Pancreas (tissue), 10 donors: ENCODE measurements around the gene SGMS1. TPM values are rescaled to one million over a fixed set of nuclear protein-coding genes. Genes with fewer than 3 reads are reported as not detected.
A peak's percentile ranks its signal among the peaks of the same experiment; 100 is the strongest.

Experiments used
- ATAC-seq, 4 donors: fragments of 200-7000 bp; cut with Tn5 transposase; one replicate each; pipeline versions ENCODE4 v1.8.0 to v1.9.1; 2020; ENCODE audit warnings: mild to moderate bottlenecking in 4 of 4, moderate library complexity in 4 of 4
- DNase-seq, 6 donors: peaks; one replicate each; pipeline ENCODE4 v3.0.0-alpha.2; 2020
- FAIRE-seq: peaks from 2 replicates; lab custom pipeline; 2012; peaks lifted over from hg19 to GRCh38; lab: Jason Lieb, UNC
- H3K27ac ChIP-seq, 4 donors: fragments of 200-600 bp; sonication (generic); 1 replicate in 3 of 4; 2 replicates in 1 of 4; pipeline versions ENCODE4 v1.5.0 to v1.8.0; 2020
- H3K27me3 ChIP-seq, 4 donors: fragments of 200-600 bp; one replicate each; pipeline ENCODE4 v1.8.0; 2021
- H3K36me3 ChIP-seq, 3 donors: fragments of 200-600 bp; sonication (generic) in 1 of 3; one replicate each; pipeline versions ENCODE4 v1.5.0 to v1.8.0; 2020 to 2021
- H3K4me1 ChIP-seq, 3 donors: fragments of 200-600 bp; one replicate each; pipeline ENCODE4 v1.8.0; 2021
- H3K4me3 ChIP-seq, 4 donors: fragments of 200-600 bp; sonication (generic) in 2 of 4; one replicate each; pipeline versions ENCODE4 v1.5.0 to v1.8.0; 2020 to 2021
- H3K9me3 ChIP-seq, 4 donors: fragments of 200-600 bp; one replicate each; pipeline ENCODE4 v1.8.0; 2021
- CTCF ChIP-seq, 4 donors: fragments of 200-600 bp; sonication (generic) in 3 of 4; IDR thresholded peaks; one replicate each; pipeline versions ENCODE4 v1.5.0 to v1.8.0; 2021; ENCODE audit warnings: antibody characterized with exemption in 4 of 4
- WGBS, 2 donors: extraction: QIAGEN DNeasy Blood & Tissue Kit; methylation state at CpG; one replicate each; pipeline ENCODE4 v1.1.7; 2013; 5-methylcytosine and 5-hydroxymethylcytosine counted together
- intact Hi-C, 3 donors: fragments of 100-400 bp; cut with DNase I; formaldehyde crosslinking; loops; one replicate each; pipeline versions ENCODE4 v1.11.1 to v1.14.2; 2022
- polyA plus RNA-seq, 2 donors: library from polyadenylated mRNA; stranded (reverse); fragments of 200-250 nt; gene quantifications; one replicate each; pipeline ENCODE4 v1.2.3, GENCODE V29; 2013
- total RNA-seq, 6 donors: library from RNA; stranded (reverse); fragmentation: NEBNext Ultra II Directional in 4 of 6; extraction: Animal tissue kit (Norgen Biotek cat#: 25700) in 4 of 6; gene quantifications; one replicate each; pipeline versions ENCODE4 v1.2.1 to v1.2.4, GENCODE V29; 2021 to 2023
- donor health status: healthy with polysubstance abuse.
- donor health status: DM: no; HTN: no; CAD: no; lungs with moderate emphysema.
- donor health status: DM: no; HTN: no; CAD: no.
- donor health status: control.
- donor health status: control.
- donor health status: Bipolar disorder and iron deficiency.
- donor health status: DM: yes; HTN: yes; CAD: no.
- donor health status: DM: no; HTN: no; CAD: no.
- donor health status: DM: no; HTN: no; CAD: no.
- donor health status: DM: yes; HTN: yes; CAD: no.

SGMS1 gene
- total and polyA plus RNA-seq, 8 donors, result 4.8 to 21.6 (median 13.2) TPM

GRCh38 chr10:50310560-50311174, 313.1 kb downstream of the SGMS1 start:
- intact Hi-C loops, result no loop called here
- DNase-seq (no peak), ATAC-seq (peak in 2 of 4 donors; percentile 46 to 62), FAIRE-seq (no peak)
- no peaks in the 10 kb centered on the region for H3K4me1 ChIP-seq
- H3K36me3 ChIP-seq, result peaks cover 0 to 7% (median 6%) of the 10 kb centered on the region in 3 donors
- no peaks in the 10 kb centered on the region for H3K9me3 ChIP-seq
- H3K4me3 ChIP-seq, result no peak overlapping the region
- H3K27ac ChIP-seq, result no peak overlapping the region
- TF ChIP-seq CTCF (IDR thresholded peaks at IDR 0.05), result peak in 1 of 4 donors; percentile 24
- H3K27me3 ChIP-seq, result no peaks in the 10 kb centered on the region
- 87 to 95% methylated on average over 4 of the region's 4 CpGs for WGBS, 2 donors

GRCh38 chr10:50309342-50309741, 314.4 kb downstream of the SGMS1 start:
- no peaks in the 10 kb centered on the region for H3K27me3 ChIP-seq
- peaks cover 0 to 7% (median 6%) of the 10 kb centered on the region in 3 donors for H3K36me3 ChIP-seq
- no peak for DNase-seq
- TF ChIP-seq CTCF (IDR thresholded peaks at IDR 0.05), result no peak
- no peak for ATAC-seq
- FAIRE-seq, result no peak
- H3K9me3 ChIP-seq, result no peaks in the 10 kb centered on the region
- intact Hi-C loops, result no loop called here
- 82 to 87% methylated on average over 4 of the region's 4 CpGs for WGBS, 2 donors
- H3K27ac ChIP-seq, result no peak overlapping the region
- H3K4me3 ChIP-seq, result no peak overlapping the region
- H3K4me1 ChIP-seq, result no peaks in the 10 kb centered on the region

- no peak for ATAC-seq
Measured at GRCh38 chr10:50304660-50305059, 319.1 kb downstream of the SGMS1 start.

GRCh38 chr10:50299948-50300669, 323.6 kb downstream of the SGMS1 start:
- Histone ChIP-seq H3K36me3 (no peaks in the 10 kb centered on the region), H3K27me3 (no peaks in the 10 kb centered on the region), H3K4me3 (no peak overlapping the region), H3K9me3 (no peaks in the 10 kb centered on the region), H3K4me1 (no peaks in the 10 kb centered on the region), H3K27ac (no peak overlapping the region)
- TF ChIP-seq CTCF (IDR thresholded peaks at IDR 0.05), result no peak
- intact Hi-C loops, result no loop called here
- DNase-seq (no peak), FAIRE-seq (no peak), ATAC-seq (no peak)
- 91 to 94% methylated on average over 1 of the region's 1 CpG for WGBS, 2 donors

More at GRCh38 chr10:50304660-50305059, 319.1 kb downstream of the SGMS1 start:
- Histone ChIP-seq H3K9me3 (no peaks in the 10 kb centered on the region), H3K4me3 (no peak overlapping the region), H3K27me3 (no peaks in the 10 kb centered on the region), H3K4me1 (no peaks in the 10 kb centered on the region), H3K27ac (no peak overlapping the region), H3K36me3 (no peaks in the 10 kb centered on the region)
- intact Hi-C loops, result no loop called here
- DNase-seq (no peak), FAIRE-seq (no peak)
- WGBS, 2 donors, result 96 to 98% methylated on average over 8 of the region's 8 CpGs
- TF ChIP-seq CTCF (IDR thresholded peaks at IDR 0.05), result no peak

GRCh38 chr10:50295367-50295766, 328.4 kb downstream of the SGMS1 start:
- H3K4me1 ChIP-seq, result no peaks in the 10 kb centered on the region
- FAIRE-seq (no peak), DNase-seq (no peak), ATAC-seq (no peak)
- WGBS, 2 donors, result 83 to 87% methylated on average over 1 of the region's 1 CpG
- intact Hi-C loops, result no loop called here
- H3K4me3 ChIP-seq, result no peak overlapping the region
- no peaks in the 10 kb centered on the region for H3K36me3 ChIP-seq
- H3K9me3 ChIP-seq, result no peaks in the 10 kb centered on the region
- no peaks in the 10 kb centered on the region for H3K27me3 ChIP-seq
- no peak overlapping the region for H3K27ac ChIP-seq
- no peak for TF ChIP-seq CTCF (IDR thresholded peaks at IDR 0.05)
